Activated CD8-positive, alpha-beta memory T cell treated with anti-CD3 and anti-CD28 coated beads, Interleukin-2, amount 10 ng/mL, durations not matched to agents 7 days and 5 days (primary cell): Measurements from ENCODE around the gene AP1B1. TPM values are rescaled to one million over a fixed set of nuclear protein-coding genes. Genes with fewer than 3 reads are reported as not detected.
"Not testable (repeated sequence)": the region's sequence is repeated elsewhere in the genome, so short reads cannot be mapped to it uniquely, and the experiment has no call there.

Experiments used
- ATAC-seq: fragments of 150-1000 bp; cut with Tn5 transposase; one replicate; pipeline ENCODE4 v1.10.0; 2021; ENCODE audit warnings: moderate library complexity
- CTCF ChIA-PET: fragments of 350-600 bp; sonication (Branson Sonifier 250); formaldehyde crosslinking; loops from one replicate; lab custom pipeline; 2021; ENCODE audit warnings: antibody characterized with exemption; lab: Charles Lee
- DNase-seq: peaks from one replicate; pipeline ENCODE4 v3.0.0-alpha.2; 2020
- H3K27ac Mint-ChIP-seq: one replicate; pipeline ENCODE4 v1.8.0; 2021; ENCODE audit warnings: mild to moderate bottlenecking, mixed read lengths
- H3K27me3 Mint-ChIP-seq: one replicate; pipeline ENCODE4 v1.8.0; 2021; ENCODE audit warnings: mixed read lengths
- H3K36me3 Mint-ChIP-seq: one replicate; pipeline ENCODE4 v1.8.0; 2021; ENCODE audit warnings: mild to moderate bottlenecking, mixed read lengths
- H3K4me1 Mint-ChIP-seq: one replicate; pipeline ENCODE4 v1.8.0; 2021; ENCODE audit warnings: mixed read lengths
- H3K4me3 Mint-ChIP-seq: one replicate; pipeline ENCODE4 v1.8.0; 2021; ENCODE audit warnings: mild to moderate bottlenecking, moderate library complexity, mixed read lengths
- H3K9me3 Mint-ChIP-seq: one replicate; pipeline ENCODE4 v1.8.0; 2022; ENCODE audit warnings: low read depth, mixed read lengths
- total RNA-seq, 2 experiments: library from RNA; stranded (reverse); gene quantifications; one replicate each; pipeline ENCODE4 v1.2.3, GENCODE V29; 2021

The AP1B1 gene
- total RNA-seq, 2 experiments from 2014 or later: 82.9 to 90.8 TPM

DNA sequence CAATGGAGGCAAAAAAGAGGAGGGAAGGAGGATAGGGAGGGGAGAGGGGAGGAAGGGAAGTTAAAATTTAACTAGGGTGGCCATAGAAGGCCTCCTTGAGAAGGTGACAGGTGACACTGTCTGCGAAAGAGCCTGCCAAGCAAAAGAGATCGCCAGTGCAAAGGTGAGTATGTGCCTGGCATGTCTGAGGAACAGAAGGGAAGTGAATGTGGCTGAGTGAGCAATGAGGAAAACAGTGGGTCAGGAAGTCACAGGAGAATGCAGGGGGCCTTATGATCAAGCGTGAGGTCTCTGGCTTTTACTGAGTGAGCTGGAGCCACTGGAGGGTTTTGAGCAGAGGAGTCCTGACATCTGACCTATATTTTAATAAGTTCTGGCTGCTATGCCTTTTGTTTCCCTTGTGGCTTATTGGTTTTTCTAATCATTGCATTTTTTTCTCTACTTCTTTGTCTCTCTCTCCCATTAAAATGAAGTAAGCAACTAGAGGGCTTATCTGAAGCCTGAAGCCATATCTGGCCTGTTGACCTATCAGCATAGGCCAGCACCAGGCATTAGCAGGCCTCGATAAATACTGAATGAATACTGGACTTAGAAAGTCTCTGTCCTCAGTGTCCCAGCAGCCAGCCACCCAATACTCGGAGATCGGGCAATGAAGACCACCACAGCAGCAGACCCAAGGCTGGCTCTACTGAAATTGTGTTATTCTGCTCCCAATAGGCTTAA, 5.6 kb downstream of the AP1B1 start:
- no peak for ATAC-seq
- DNase-seq: no peak
- Mint-ChIP-seq H3K4me3 (no peak overlapping the region), H3K36me3 (peaks cover 5% of the 10 kb centered on the region), H3K9me3 (no peaks in the 10 kb centered on the region), H3K27me3 (no peaks in the 10 kb centered on the region), H3K4me1 (peaks cover 53% of the 10 kb centered on the region), H3K27ac (no peak overlapping the region)
- CTCF ChIA-PET: no interaction called here

DNA sequence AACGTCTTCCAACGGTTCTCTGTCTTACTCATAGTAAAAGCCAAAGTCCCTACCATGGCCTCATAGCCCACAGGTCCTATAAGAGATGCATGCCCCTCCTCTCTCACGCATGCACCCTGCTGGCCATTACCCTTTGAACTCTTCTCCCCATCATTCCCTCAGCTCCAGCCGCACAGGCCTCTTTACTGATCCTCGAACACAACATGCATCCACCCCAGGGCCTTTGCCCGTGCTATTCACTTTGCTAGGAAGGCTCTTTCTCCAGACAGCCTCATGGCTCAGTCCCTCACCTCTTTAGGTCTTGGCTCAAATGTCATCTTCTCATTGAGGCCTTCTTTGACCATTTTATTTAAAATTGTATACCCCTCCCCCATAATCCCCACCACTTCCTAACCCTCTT, 7.5 kb downstream of the AP1B1 start:
- no peak for DNase-seq
- CTCF ChIA-PET: no interaction called here
- ATAC-seq: no peak
- peaks cover 13% of the 10 kb centered on the region for H3K36me3 Mint-ChIP-seq
- no peak overlapping the region for H3K27ac Mint-ChIP-seq
- H3K4me1 Mint-ChIP-seq: peaks cover 42% of the 10 kb centered on the region
- H3K4me3 Mint-ChIP-seq: no peak overlapping the region
- no peaks in the 10 kb centered on the region for H3K9me3 Mint-ChIP-seq
- H3K27me3 Mint-ChIP-seq: no peaks in the 10 kb centered on the region

DNA sequence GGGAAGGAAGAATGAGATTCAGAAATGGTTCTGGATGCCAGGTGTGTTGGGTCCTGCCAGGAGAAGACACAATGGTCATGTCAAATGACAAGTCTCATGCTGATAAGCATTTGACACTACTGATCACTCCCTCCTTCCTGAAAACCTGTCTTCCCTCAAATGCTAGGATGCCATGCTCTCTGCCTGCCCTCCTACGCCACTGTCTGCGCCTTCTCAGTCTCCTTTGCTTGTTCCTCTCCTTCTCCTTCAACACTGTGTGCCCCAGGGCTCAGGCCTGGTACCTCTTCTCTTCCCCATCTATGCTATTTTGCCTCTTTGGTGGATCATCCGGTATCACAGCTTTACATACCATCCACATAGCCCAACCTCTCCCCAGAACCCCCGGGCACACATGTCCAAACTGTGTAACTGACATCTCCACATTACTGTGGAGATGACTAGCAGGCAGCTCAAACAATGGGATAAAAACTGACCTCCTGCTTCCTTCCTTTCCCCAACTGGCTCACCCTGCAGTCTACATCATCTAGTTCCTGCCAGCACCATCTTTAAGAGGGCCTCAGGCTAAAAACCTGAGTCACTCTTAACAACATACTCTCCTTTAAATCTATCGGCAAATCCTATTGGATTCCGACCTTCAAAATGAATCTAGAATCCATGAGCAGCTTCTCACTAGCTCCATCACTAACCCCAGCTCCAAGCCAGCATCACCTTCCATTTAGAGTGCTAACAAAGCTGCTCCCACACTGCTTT, 8.2 kb downstream of the AP1B1 start:
- CTCF ChIA-PET: no interaction called here
- ATAC-seq (no peak), DNase-seq (no peak)
- no peaks in the 10 kb centered on the region for H3K9me3 Mint-ChIP-seq
- no peak overlapping the region for H3K27ac Mint-ChIP-seq
- peaks cover 19% of the 10 kb centered on the region for H3K36me3 Mint-ChIP-seq
- peaks cover 43% of the 10 kb centered on the region for H3K4me1 Mint-ChIP-seq
- H3K4me3 Mint-ChIP-seq: no peak overlapping the region
- no peaks in the 10 kb centered on the region for H3K27me3 Mint-ChIP-seq

DNA sequence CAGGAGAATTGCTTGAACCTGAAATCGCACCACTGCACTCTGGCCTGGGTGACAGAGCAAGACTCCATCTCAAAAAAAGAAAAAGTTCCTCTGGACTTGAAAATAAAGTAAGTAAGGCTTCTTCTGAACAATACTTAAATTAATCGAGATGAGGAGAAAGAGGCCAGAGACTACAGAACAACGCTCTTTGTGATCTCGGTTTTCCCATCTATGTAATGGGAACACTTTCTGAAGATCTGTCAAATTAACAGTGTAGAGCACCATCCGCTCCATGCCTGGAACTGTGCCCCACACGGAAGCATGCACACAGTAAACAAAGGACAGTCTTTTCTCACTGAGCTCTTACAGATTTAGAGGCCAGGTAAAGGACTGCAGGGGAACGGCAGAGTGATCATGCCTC, 9.1 kb downstream of the AP1B1 start:
- DNase-seq (no peak), ATAC-seq (no peak)
- Mint-ChIP-seq H3K4me1 (peaks cover 45% of the 10 kb centered on the region), H3K9me3 (no peaks in the 10 kb centered on the region), H3K36me3 (peaks cover 16% of the 10 kb centered on the region), H3K4me3 (no peak overlapping the region), H3K27ac (peak overlapping the region; percentile 18), H3K27me3 (no peaks in the 10 kb centered on the region)
- CTCF ChIA-PET: no interaction called here

DNA sequence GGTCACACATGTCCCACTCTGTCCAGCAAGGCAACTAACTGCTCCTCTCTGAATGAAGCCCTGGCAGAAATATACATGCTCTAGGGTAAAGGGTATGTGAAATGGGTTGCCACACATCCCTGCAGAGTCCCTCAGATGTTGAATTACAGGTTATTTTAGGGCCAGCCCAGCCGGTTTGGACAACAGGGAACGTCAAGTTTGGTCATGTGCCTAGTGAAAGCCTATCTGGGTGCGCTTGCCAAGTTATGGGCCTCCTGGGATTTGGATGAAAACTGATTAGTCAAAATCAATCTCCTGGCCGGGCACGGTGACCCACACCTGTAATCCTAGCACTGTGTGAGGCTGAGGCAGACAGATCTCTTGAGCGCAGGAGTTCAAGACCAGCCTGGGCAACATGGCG, 10.4 kb downstream of the AP1B1 start:
- Mint-ChIP-seq H3K4me3 (no peak overlapping the region), H3K27me3 (no peaks in the 10 kb centered on the region), H3K36me3 (peaks cover 19% of the 10 kb centered on the region), H3K4me1 (peaks cover 39% of the 10 kb centered on the region), H3K9me3 (no peaks in the 10 kb centered on the region), H3K27ac (no peak overlapping the region)
- CTCF ChIA-PET: no interaction called here
- DNase-seq: no peak
- no peak for ATAC-seq

DNA sequence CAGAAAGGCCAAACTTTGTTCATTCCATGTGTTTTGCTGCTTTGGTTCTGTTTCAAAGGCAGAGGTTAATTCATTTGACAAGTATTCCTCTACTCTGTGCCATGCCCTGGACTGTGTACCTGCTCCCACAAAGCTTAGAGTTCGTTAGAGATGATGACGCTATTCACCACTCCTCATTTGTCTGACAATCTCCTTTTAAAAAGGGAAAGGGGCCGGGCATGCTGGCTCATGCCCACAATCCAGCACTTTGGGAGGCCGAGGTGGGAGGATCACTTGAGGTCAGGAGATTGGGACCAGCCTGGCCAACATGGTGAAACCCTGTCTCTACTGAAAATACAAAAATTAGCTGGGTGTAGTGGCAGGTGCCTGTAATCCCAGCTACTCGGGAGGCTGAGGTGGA, 11.7 kb downstream of the AP1B1 start:
- H3K4me3 Mint-ChIP-seq, CTCF ChIA-PET, H3K27ac Mint-ChIP-seq, H3K9me3 Mint-ChIP-seq, DNase-seq, ATAC-seq, H3K27me3 Mint-ChIP-seq: not testable (repeated sequence)
- peaks cover 32% of the 10 kb centered on the region for H3K4me1 Mint-ChIP-seq
- peaks cover 21% of the 10 kb centered on the region for H3K36me3 Mint-ChIP-seq

DNA sequence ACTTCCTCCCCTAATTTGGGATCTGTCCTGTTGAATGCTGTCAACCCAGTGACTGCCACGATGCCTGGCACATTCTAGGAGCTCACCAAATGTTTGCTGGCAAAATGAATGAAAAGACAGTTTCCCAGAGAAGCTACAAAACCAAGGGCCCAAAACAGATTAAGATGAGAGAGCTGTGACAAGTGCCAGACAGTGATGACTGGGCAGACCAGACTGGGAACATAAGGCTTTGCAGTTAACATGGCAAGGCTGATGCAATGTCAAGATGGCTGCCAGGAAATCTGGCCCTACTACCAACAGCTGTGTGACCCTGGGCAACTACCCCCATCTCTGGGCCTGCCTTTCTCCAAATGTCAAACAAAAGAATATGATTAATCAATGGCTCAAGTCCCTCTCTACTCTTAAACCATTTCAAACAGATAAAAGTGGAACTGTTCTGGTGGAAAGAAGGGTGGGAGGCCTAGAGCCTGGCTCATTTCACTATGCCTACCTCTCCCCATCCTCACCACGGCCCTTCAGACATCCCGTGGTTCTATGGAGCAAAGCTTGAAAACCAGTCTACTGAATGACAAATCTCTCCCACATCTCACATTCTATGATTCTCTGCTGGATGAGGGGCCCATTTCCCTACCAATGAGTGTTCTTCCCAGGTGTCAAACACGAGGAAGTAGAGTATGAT, 12.8 kb downstream of the AP1B1 start:
- CTCF ChIA-PET: interaction anchor here (0.7 to 1.2 kb wide), 2 partner anchors 10 to 16 kb away, joined by 3 to 4 read pairs; no protein-coding TSS in a partner anchor
- Mint-ChIP-seq H3K36me3 (peaks cover 19% of the 10 kb centered on the region), H3K27ac (peak overlapping the region; percentile 69), H3K27me3 (no peaks in the 10 kb centered on the region), H3K4me1 (peaks cover 28% of the 10 kb centered on the region), H3K9me3 (no peaks in the 10 kb centered on the region), H3K4me3 (no peak overlapping the region)
- no peak for DNase-seq
- no peak for ATAC-seq

DNA sequence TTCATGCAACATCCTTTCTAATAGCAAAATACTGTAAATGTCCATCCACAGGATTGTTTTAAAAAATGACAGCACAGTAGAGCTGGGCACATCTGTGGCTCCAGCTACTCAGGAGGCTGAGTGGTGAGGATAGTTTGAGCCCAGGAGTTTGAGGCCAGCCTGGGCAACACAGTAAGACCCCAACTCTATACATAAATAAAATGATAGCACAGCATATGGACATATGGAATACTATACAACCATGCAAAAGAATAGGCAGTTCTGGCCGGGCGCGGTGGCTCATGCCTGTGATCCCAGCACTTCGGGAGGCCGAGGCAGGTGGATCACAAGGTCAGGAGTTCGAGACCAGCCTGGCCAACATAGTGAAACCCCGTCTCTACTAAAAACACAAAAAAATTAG, 13.6 kb downstream of the AP1B1 start:
- not testable (repeated sequence) for H3K27ac Mint-ChIP-seq, ATAC-seq

DNA sequence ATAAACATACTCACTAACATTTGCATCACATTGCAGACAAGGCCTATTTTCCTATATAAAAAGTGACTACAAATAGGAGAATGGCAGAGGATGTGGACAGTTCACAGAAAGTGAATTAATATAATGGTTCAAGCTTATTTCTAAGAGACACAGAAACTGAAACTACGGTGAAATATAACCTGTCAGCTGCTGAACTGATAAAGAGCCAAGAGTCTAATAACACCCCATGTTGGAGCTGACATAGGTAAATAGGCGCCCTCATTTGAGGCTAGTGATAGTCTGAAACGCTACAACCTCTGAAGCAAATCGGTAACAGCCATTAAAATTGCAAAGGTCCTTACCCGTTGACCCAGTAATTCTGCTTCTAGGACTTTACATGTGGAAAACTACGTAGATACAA, 14.0 kb downstream of the AP1B1 start:
- DNase-seq (no peak), ATAC-seq (no peak)
- Mint-ChIP-seq H3K4me1 (peaks cover 20% of the 10 kb centered on the region), H3K27me3 (no peaks in the 10 kb centered on the region), H3K4me3 (no peak overlapping the region), H3K9me3 (no peaks in the 10 kb centered on the region), H3K27ac (no peak overlapping the region), H3K36me3 (peaks cover 19% of the 10 kb centered on the region)
- CTCF ChIA-PET: interaction anchor here (1.2 kb wide), 1 partner anchor 15 kb away, joined by 3 read pairs; no protein-coding TSS in a partner anchor

More for the DNA sequence above, 13.6 kb downstream of the AP1B1 start:
- not testable (repeated sequence) for DNase-seq, H3K27me3 Mint-ChIP-seq, H3K4me3 Mint-ChIP-seq, H3K9me3 Mint-ChIP-seq
- CTCF ChIA-PET: interaction anchor here (1.2 kb wide), 1 partner anchor 16 kb away, joined by 3 read pairs; no protein-coding TSS in a partner anchor
- Mint-ChIP-seq H3K36me3 (peaks cover 19% of the 10 kb centered on the region), H3K4me1 (peaks cover 22% of the 10 kb centered on the region)

DNA sequence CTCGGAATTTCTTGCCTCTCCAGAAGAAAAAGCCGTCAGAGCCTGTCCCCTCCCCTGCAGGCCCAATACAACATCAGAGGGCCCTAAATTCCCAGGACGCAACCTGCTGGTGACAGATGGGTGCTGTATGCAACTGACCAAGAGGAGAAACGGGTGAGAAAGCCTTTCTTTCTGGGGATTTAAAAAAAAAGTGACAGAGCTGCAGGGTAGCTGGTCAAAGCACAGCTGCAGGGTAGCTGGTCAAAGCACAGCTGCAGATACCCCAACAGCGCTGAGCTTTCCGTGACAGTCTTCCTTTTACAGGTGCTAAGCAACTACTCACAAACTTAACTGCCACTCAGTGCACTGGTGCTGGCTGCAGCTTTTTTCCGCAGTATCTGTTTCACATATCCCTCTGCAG, 17.8 kb downstream of the AP1B1 start:
- peaks cover 10% of the 10 kb centered on the region for H3K36me3 Mint-ChIP-seq
- H3K4me1 Mint-ChIP-seq: peaks cover 11% of the 10 kb centered on the region
- no peak for DNase-seq
- no peak overlapping the region for H3K27ac Mint-ChIP-seq
- CTCF ChIA-PET: interaction anchor here (1.3 to 1.4 kb wide), 2 partner anchors 25 to 58 kb away, joined by 3 read pairs; no protein-coding TSS in a partner anchor
- H3K9me3 Mint-ChIP-seq: no peaks in the 10 kb centered on the region
- ATAC-seq: no peak
- no peak overlapping the region for H3K4me3 Mint-ChIP-seq
- H3K27me3 Mint-ChIP-seq: no peaks in the 10 kb centered on the region

DNA sequence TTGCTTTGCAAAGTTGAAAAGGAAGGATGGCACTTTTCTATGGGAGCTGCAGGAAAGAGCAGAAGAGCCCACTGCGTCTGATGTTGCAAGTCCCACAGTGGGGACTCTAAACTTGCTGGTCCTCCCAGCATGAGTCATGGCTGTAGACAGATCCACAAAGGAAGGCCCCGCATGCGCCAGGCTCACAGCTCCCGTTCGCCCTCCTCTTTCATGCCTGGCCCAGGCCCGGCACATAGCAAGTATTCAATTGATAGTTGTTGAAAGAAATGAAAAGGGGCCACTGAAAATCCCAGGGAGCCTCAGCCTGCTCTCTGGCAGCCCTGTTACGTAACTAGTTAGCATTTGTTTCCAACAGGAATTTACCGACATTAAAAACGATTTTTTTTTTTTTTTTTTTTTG, 18.9 kb downstream of the AP1B1 start:
- peaks cover 6% of the 10 kb centered on the region for H3K36me3 Mint-ChIP-seq
- H3K27me3 Mint-ChIP-seq: no peaks in the 10 kb centered on the region
- H3K4me3 Mint-ChIP-seq: no peak overlapping the region
- CTCF ChIA-PET: no interaction called here
- H3K27ac Mint-ChIP-seq: no peak overlapping the region
- peaks cover 4% of the 10 kb centered on the region for H3K4me1 Mint-ChIP-seq
- no peaks in the 10 kb centered on the region for H3K9me3 Mint-ChIP-seq
- ATAC-seq (no peak), DNase-seq (no peak)

DNA sequence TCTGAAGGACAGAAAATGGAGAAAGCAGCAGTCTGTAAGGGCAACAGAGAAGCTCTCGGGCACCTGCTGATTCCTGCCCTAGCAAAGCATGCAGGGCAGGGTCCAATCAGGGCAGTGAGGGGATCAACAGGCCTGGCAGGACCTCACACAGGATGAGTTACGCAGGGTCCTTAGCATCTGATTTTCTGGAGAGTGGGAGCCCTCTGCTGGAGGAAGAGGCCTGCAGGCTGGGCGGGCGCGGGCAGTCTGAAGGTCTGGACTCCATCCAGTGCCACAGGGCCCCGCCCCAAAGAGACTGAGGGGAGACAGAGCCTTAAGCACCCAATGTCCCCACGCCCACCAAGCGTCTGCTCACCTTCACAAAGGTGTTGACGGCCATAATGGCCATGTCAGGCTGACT, 28.9 kb downstream of the AP1B1 start:
- Mint-ChIP-seq H3K36me3 (peaks cover 23% of the 10 kb centered on the region), H3K27me3 (no peaks in the 10 kb centered on the region), H3K4me3 (no peak overlapping the region), H3K4me1 (peaks cover 2% of the 10 kb centered on the region), H3K27ac (no peak overlapping the region), H3K9me3 (no peaks in the 10 kb centered on the region)
- ATAC-seq: no peak
- no peak for DNase-seq
- CTCF ChIA-PET: interaction anchor here (0.9 to 1.5 kb wide), 3 partner anchors 15 to 56 kb away, joined by 3 read pairs; no protein-coding TSS in a partner anchor

DNA sequence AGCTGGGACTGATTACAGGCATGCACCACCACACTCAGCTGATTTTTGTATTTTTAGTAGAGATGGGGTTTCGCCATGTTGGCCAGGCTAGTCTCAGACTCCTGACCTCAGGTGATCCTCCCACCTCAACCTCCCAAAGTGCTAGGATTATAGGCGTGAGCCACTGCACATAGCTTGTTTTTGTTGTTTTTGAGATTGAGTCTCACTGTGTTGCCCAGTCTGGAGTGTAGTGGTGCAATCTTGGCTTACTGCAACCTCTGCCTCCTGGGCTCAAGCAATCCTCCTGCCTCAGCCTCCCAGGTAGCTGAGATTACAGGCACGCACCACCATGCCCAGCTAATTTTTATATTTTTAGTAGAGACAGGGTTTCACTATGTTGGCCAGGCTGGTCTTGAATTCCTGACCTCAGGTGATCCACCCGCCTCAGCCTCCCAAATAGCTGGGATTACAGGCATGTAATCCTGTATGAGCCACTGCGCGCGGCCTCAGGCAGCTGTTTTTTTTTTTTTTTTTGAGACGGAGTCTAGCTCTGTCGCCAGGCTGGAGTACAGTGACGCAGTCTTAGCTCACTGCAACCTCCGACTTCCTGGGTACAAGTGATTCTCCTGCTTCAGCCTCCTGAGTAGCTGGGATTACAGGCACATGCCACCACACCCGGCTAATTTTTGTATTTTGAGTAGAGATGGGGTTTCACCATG, 31.0 kb downstream of the AP1B1 start:
- H3K27me3 Mint-ChIP-seq, ATAC-seq, H3K4me1 Mint-ChIP-seq, H3K27ac Mint-ChIP-seq, H3K9me3 Mint-ChIP-seq, H3K4me3 Mint-ChIP-seq, CTCF ChIA-PET, DNase-seq: not testable (repeated sequence)
- peaks cover 25% of the 10 kb centered on the region for H3K36me3 Mint-ChIP-seq
